ENCODE results near the gene SPOPL.
A peak's percentile ranks its signal among the peaks of the same experiment; 100 is the strongest.

SPOPL gene

GRCh38 chr2:138581909-138582308 is 80.3 kb downstream of the SPOPL start:
- H3K27ac ChIP-seq, result no peak overlapping the region
- no peaks in the 10 kb centered on the region for H3K9me3 ChIP-seq
- no peaks in the 10 kb centered on the region for H3K27me3 ChIP-seq
- H3K4me1 ChIP-seq (ENCODE audit: control insufficient read depth in 1 of 2, insufficient read depth in 1 of 2, low read depth in 1 of 2, low read length in 1 of 2), result peaks cover 0 to 4% of the 10 kb centered on the region in 2 experiments
- TF ChIP-seq, protein P1, sequence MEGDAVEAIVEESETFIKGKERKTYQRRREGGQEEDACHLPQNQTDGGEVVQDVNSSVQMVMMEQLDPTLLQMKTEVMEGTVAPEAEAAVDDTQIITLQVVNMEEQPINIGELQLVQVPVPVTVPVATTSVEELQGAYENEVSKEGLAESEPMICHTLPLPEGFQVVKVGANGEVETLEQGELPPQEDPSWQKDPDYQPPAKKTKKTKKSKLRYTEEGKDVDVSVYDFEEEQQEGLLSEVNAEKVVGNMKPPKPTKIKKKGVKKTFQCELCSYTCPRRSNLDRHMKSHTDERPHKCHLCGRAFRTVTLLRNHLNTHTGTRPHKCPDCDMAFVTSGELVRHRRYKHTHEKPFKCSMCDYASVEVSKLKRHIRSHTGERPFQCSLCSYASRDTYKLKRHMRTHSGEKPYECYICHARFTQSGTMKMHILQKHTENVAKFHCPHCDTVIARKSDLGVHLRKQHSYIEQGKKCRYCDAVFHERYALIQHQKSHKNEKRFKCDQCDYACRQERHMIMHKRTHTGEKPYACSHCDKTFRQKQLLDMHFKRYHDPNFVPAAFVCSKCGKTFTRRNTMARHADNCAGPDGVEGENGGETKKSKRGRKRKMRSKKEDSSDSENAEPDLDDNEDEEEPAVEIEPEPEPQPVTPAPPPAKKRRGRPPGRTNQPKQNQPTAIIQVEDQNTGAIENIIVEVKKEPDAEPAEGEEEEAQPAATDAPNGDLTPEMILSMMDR (IDR thresholded peaks at IDR 0.05), result no peak
- H3K36me3 ChIP-seq, result peaks cover 54% of the 10 kb centered on the region
- no peak overlapping the region for H3K4me3 ChIP-seq (ENCODE audit: low read depth in 1 of 2, low read length in 1 of 2)

DNA sequence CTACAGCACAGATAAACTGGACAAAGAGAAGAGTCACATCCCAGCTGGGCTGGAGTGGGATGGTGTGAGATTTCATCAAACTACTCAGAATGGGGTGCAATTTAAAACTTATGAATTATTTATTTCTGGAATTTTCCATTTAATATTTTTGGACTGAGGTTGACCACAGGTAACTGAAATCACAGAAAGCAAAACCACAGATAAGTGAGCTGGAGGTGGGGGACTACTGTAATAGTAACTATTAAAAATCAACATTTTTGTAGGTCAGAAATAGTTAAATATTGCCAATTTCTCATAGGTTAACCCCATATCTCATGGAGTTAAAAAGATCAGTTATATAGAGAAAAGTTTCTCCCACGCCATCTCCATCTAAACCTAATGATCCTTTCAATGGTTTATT is 88.1 kb downstream of the SPOPL start:
- Histone ChIP-seq H3K36me3 (peaks cover 46% of the 10 kb centered on the region), H3K4me3 (ENCODE audit: low read depth in 1 of 2, low read length in 1 of 2) (no peak overlapping the region), H3K4me1 (ENCODE audit: control insufficient read depth in 1 of 2, insufficient read depth in 1 of 2, low read depth in 1 of 2, low read length in 1 of 2) (peaks cover 0 to 4% of the 10 kb centered on the region in 2 experiments), H3K27me3 (no peaks in the 10 kb centered on the region), H3K9me3 (no peaks in the 10 kb centered on the region), H3K27ac (no peak overlapping the region)
- TF ChIP-seq, protein P1 (IDR thresholded peaks at IDR 0.05), result no peak

DNA sequence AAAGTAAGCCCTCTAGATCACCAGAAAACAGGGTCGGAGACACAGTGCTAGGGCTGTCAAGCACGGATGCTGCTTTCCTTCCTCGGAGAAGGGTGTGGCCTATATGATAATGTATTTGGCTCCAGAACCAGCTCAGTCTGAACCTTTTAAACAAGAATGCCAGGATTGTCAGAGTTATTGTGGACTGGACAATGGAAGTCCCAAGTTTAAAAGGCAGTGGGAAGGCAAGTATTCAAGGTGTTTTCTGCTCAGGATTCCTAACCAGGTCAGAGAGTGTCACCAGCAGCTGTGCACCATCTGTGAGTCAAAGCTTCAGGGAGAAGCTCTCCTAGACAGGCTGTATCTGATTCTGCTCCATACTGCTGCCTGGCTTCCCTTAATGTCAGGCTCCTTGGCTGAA is 94.8 kb downstream of the SPOPL start:
- no peaks in the 10 kb centered on the region for H3K4me1 ChIP-seq (ENCODE audit: control insufficient read depth in 1 of 2, insufficient read depth in 1 of 2, low read depth in 1 of 2, low read length in 1 of 2)

GRCh38 chr2:138600732-138601457 is 99.3 kb downstream of the SPOPL start:
- Histone ChIP-seq H3K36me3 (peaks cover 66% of the 10 kb centered on the region), H3K27ac (no peak overlapping the region), H3K4me1 (ENCODE audit: control insufficient read depth in 1 of 2, insufficient read depth in 1 of 2, low read depth in 1 of 2, low read length in 1 of 2) (no peaks in the 10 kb centered on the region), H3K27me3 (no peaks in the 10 kb centered on the region), H3K9me3 (no peaks in the 10 kb centered on the region), H3K4me3 (ENCODE audit: low read depth in 1 of 2, low read length in 1 of 2) (no peak overlapping the region)
- TF ChIP-seq, protein P1 (IDR thresholded peaks at IDR 0.05), result no peak

More for the DNA sequence above, 94.8 kb downstream of the SPOPL start:
- H3K4me3 ChIP-seq (ENCODE audit: low read depth in 1 of 2, low read length in 1 of 2), result no peak overlapping the region
- no peaks in the 10 kb centered on the region for H3K9me3 ChIP-seq
- no peaks in the 10 kb centered on the region for H3K27me3 ChIP-seq
- H3K36me3 ChIP-seq, result peaks cover 61% of the 10 kb centered on the region
- TF ChIP-seq, protein P1 (IDR thresholded peaks at IDR 0.05), result no peak
- H3K27ac ChIP-seq, result no peak overlapping the region

GRCh38 chr2:138601458-138602165 is 100.0 kb downstream of the SPOPL start:
- no peaks in the 10 kb centered on the region for H3K9me3 ChIP-seq
- TF ChIP-seq, protein P1 (IDR thresholded peaks at IDR 0.05), result no peak
- H3K36me3 ChIP-seq, result peaks cover 59% of the 10 kb centered on the region
- no peaks in the 10 kb centered on the region for H3K27me3 ChIP-seq
- peak overlapping the region; percentile 7 for H3K27ac ChIP-seq
- H3K4me1 ChIP-seq (ENCODE audit: control insufficient read depth in 1 of 2, insufficient read depth in 1 of 2, low read depth in 1 of 2, low read length in 1 of 2), result no peaks in the 10 kb centered on the region
- H3K4me3 ChIP-seq (ENCODE audit: low read depth in 1 of 2, low read length in 1 of 2), result no peak overlapping the region
